ENCODE measurements around the gene ANTXRL. TPM values are rescaled to one million over a fixed set of nuclear protein-coding genes. Genes with fewer than 3 reads are reported as not detected.

ANTXRL gene
- total and polyA plus RNA-seq, 2 of the 8 experiments (the other 6 are each of a cell fraction or from before 2014, with no cell fraction given): not detected

DNA sequence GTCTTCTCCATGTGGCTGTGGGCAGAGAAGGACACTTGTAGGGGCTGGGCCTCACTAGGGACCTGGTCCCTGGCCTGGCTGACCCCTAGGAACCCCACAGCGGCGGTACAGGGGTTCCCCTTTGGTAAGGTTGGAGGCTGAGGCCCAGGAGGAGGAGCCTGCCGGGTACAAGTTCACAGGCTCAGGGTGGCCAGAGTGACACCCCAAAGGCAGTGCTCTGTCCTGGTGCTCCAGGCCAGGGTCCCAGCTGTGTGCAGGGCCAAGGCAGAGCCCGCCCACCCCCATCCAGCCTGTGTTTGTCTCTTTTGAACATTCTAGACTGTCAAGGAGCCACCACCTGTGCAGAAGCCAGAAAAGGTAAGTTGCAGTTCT is 23.3 kb downstream of the ANTXRL start (continued):
- TF ChIP-seq, protein P1, sequence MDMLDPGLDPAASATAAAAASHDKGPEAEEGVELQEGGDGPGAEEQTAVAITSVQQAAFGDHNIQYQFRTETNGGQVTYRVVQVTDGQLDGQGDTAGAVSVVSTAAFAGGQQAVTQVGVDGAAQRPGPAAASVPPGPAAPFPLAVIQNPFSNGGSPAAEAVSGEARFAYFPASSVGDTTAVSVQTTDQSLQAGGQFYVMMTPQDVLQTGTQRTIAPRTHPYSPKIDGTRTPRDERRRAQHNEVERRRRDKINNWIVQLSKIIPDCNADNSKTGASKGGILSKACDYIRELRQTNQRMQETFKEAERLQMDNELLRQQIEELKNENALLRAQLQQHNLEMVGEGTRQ (IDR thresholded peaks at IDR 0.05; ENCODE audit: low read length): no peak

Data from H1 (cell line).